ENCODE data around the gene ATP2A1. TPM values are rescaled to one million over a fixed set of nuclear protein-coding genes. Genes with fewer than 3 reads are reported as not detected.
A peak's percentile ranks its signal among the peaks of the same experiment; 100 is the strongest.
"Not testable (repeated sequence)": the region's sequence is repeated elsewhere in the genome, so short reads cannot be mapped to it uniquely, and the experiment has no call there.

Gene ATP2A1
- polyA plus RNA-seq, 3 donors = 3.7 to 9.9 (median 5.2) TPM

DNA sequence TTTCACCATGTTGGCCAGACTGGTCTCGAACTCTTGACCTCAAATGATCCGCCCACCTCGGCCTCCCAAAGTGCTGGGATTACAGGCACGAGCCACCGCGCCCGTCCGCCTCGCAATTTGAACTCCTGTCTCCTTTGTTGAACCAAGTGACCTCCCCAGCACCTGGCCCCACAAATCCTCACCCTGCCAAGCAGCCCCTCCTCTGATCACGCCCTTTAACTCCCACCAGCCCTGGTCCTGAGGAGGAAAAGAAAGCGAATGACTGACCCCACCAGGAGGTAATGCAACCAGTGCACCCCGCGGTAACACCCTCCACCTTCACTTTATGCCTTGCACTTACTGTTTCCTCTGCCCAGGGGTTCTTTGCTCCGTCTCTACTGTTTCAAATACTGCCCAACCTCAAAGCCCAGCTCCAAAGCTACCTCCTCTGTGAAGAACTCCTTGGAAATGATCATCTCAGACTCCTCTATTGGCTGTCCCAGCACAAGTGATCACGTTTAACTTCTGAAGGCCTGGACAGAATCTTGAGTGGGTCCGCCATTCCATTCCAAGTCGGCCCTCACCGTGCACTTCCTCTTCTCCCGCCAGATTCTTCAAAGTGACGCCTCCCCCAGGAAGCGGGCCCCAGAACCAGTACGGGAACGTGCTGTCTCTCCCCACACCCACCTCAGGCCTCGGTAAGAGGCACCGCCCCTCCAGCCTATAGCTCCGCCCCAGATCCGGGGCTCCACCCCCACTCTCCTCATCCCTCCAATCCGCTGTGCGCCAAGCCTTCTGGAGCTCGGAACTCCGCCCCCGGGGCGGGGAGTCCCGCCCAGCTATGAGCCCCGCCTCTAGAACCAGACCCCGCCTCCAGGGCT lies 57.9 kb downstream of the ATP2A1 start:
- peak; percentile 50 for DNase-seq

DNA sequence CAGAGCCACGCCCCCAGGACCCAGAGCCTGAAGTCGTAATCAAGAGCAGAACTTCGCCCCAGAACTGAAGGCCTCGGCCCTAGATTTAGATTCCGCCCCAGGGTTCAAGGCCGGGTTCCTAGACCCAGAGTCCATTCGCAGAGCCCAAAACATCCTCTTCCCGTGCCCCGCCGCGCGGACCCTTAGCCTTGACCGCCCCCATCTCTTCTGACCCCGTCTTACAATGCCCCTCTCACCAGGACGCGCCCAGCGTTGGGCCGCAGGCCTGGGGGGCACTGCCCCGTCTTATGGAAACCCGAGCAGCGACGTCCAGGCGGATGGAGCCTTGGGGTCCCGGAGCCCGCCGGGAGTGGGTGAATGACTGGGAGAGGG lies 58.5 kb downstream of the ATP2A1 start:
- DNase-seq = no peak

DNA sequence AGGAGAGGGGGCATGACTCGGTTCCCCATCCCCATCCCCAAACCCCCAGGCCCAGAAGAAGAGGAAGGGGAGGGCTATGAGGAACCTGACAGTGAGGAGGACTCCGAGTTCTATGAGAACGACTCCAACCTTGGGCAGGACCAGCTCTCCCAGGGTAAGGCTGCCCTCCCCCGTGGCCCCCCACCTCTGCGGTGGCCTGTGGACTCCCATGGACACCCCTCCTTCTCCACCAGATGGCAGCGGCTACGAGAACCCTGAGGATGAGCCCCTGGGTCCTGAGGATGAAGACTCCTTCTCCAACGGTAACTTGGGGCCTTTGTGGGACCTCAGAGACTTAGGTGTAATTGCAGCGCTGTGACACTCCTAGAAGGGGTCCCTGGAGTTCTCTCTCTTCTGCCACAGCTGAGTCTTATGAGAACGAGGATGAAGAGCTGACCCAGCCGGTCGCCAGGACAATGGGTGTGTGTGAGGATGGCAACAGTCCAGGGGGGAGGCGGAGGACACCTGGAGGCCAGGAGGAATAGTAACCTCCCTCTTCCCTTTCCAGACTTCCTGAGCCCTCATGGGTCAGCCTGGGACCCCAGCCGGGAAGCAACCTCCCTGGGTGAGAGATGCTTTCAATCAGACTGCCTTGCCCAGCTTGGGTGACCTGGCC lies 59.1 kb downstream of the ATP2A1 start:
- no peak for DNase-seq

DNA sequence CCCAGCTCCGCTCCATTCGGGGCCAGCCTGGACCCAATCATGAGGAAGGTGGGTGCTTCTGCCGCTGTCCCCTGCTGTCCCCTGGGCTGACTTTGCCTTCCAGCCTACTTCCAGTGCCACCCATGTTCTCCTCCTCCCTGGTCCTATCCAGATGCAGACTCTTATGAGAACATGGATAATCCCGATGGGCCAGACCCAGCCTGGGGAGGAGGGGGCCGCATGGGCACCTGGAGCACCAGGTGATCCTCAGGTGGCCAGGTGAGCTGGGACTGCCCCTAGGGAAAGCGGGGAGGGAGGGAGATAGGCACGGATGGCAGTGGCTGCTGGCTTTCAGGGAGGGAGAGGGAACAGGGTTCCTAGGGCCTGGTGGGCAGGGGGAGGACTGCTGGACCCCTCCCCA lies 60.4 kb downstream of the ATP2A1 start:
- DNase-seq = no peak

DNA sequence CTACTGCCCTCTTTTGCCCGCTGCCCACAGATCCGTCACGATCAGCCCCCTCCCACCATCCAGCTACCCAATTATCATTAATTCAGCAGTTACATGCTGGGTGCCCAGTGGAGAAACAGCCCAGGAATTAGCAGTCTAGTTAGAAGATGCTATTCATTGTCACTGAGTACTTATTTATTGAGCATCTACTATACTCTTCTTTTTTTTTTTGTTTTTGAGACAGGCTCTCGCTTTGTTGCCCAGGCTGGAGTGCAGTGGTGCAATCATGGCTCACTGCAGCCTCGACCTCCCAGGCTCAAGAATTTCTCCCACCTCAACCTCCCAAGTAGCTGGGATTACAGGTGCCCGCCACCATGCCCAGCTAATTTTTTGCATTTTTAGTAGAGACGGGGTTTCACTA lies 61.5 kb downstream of the ATP2A1 start:
- DNase-seq = not testable (repeated sequence)

DNA sequence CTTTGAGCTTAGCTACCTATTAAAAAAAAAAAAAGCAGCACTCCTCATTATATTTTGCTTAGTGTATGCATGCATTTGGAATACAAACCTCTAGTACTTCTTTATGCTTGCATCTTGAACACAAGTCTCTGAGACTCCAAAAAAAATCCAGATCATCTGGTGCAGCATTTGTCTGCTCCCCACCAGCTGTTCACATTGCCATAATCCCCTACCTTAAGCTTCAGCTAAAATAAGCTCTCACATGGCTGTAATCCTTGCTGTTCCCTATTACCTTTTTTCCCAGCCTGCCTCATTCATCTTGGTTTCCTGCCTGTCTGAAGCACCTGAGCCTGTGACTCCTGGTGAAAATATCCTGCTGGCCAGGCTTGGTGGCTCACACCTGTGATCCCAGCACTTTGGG lies 65.0 kb downstream of the ATP2A1 start:
- no peak for DNase-seq

DNA sequence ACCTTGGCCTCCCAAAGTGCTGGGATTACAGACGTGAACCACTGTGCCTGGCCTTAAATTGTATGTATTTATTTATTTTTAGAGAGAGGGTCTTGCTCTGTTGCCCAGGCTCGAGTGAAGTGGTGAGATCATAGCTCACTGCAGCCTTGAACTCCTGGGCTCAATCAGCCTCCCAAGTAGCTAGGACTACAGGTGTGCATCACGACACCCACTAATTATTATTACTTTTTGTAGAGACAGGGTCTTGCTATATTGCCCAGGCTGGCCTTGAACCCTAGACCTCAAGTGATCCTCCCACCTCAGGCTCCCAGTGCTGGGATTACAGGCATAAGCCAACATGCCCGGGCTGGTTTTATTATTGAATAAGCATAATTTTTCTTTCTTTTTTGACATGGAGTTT lies 68.4 kb downstream of the ATP2A1 start:
- DNase-seq = no peak

DNA sequence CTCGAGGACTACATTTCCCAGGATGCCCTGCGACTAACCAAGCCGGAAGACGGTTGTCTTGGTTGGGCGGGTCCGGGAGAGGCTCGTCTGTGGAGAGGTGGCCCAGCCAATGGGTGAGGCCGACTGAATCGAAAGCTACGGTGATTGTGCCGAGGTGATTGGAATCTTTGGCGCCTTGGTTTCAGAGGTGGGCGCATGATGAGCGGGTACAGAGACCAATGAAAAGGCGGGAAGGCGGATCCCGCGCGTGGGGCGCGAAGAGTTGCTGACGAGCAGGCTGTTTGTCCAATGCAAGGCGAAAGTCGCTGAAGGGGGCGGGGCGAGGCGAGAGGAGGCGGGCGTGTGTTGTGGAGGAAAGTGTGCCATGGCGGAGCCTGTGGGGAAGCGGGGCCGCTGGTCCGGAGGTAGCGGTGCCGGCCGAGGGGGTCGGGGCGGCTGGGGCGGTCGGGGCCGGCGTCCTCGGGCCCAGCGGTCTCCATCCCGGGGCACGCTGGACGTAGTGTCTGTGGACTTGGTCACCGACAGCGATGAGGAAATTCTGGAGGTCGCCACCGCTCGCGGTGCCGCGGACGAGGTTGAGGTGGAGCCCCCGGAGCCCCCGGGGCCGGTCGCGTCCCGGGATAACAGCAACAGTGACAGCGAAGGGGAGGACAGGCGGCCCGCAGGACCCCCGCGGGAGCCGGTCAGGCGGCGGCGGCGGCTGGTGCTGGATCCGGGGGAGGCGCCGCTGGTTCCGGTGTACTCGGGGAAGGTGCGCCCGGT lies 72.5 kb downstream of the ATP2A1 start, which contains the start of gene NFATC2IP:
Gene NFATC2IP (plus strand): TSS at position 290 of the 762 bp plus-strand sequence. CDS start 75 bp downstream, at position 365.
- DNase-seq = peak; percentile 100

DNA sequence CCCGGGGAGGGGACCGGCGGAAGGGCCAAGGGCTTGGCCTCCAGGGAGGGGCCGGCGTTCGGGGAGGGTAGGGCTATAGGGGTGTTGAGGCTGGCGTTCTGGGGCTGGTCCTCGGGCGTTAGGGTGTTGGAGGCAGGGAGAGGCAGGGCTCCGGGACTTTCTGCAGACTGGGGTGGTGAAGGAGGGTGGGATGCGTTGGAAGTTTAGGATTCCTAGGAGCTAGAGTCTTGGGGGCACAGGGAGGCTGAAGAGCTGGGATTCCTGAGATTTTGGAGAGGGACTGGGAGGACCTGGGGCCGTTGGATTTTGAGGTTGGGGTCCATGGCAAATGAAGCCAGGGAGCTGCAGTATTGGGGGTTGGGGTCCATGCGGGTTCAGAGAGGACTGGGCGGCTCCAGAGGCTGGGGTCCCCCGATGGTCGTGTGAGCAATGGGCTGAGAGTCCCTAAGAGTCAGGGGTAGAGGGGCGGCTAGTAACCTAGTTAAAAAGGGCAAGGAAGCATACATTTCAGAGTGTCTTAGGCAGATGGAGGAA lies 73.2 kb downstream of the ATP2A1 start:
- no peak for DNase-seq

Other genes starting within 250 kb of the ATP2A1 start
- gene NPIPB8, start 240.4 kb upstream of the ATP2A1 start, polyA plus RNA-seq (ENCODE audit: insufficient read length in 3 of 3) = 1 to 10 TPM; 2.1 to 3.6 (median 2.3) TPM
- gene EIF3C, start 167.0 kb upstream of the ATP2A1 start, polyA plus RNA-seq (ENCODE audit: insufficient read length in 3 of 3) = 100 to 1,000 TPM; 447 to 620 (median 545) TPM
- gene NPIPB9, start 126.7 kb upstream of the ATP2A1 start, polyA plus RNA-seq (ENCODE audit: insufficient read length in 3 of 3) = 1 to 10 TPM; 1.4 to 5.5 (median 2.2) TPM
- 100 to 1,000 TPM; 116 to 132 (median 127) TPM for gene ATXN2L, start 55.5 kb upstream of the ATP2A1 start, polyA plus RNA-seq (ENCODE audit: insufficient read length in 3 of 3)
- 100 to 1,000 TPM; 220 to 228 (median 223) TPM for gene TUFM, start 32.1 kb upstream of the ATP2A1 start, polyA plus RNA-seq (ENCODE audit: insufficient read length in 3 of 3)
- gene SH2B1, start 14.6 kb upstream of the ATP2A1 start, polyA plus RNA-seq (ENCODE audit: insufficient read length in 3 of 3) = 10 to 100 TPM; 69.7 to 92.7 (median 86.7) TPM
- gene RABEP2, start 46.8 kb downstream of the ATP2A1 start, polyA plus RNA-seq (ENCODE audit: insufficient read length in 3 of 3) = 10 to 100 TPM; 26.0 to 32.0 (median 30.8) TPM
- gene CD19, start 53.5 kb downstream of the ATP2A1 start, polyA plus RNA-seq (ENCODE audit: insufficient read length in 3 of 3) = 1 to 10 TPM; 3.8 to 5.0 (median 4.4) TPM
- gene NFATC2IP, start 72.4 kb downstream of the ATP2A1 start, polyA plus RNA-seq (ENCODE audit: insufficient read length in 3 of 3) = 10 to 100 TPM; 30.8 to 85.9 (median 76.7) TPM
- 10 to 100 TPM; 51.3 to 64.6 (median 60.5) TPM for gene SPNS1, start 96.3 kb downstream of the ATP2A1 start, polyA plus RNA-seq (ENCODE audit: insufficient read length in 3 of 3)
- gene LAT, start 106.6 kb downstream of the ATP2A1 start, polyA plus RNA-seq (ENCODE audit: insufficient read length in 3 of 3) = 1 to 10 TPM; 5.8 to 9.5 (median 9.1) TPM

All from renal pelvis (tissue), 4 donors.